GM18909 (cell line): ENCODE data around the gene CWC15.
"Not testable (repeated sequence)": the region's sequence is repeated elsewhere in the genome, so short reads cannot be mapped to it uniquely, and the experiment has no call there.

Source experiments
- ATAC-seq: cut with Tn5 transposase; IDR thresholded peaks from one replicate; pipeline ENCODE4 v1.9.1; 2021; ENCODE audit warnings: mild to moderate bottlenecking; ENCODE audit not compliant: unreplicated experiment, poor library complexity

Gene CWC15

DNA sequence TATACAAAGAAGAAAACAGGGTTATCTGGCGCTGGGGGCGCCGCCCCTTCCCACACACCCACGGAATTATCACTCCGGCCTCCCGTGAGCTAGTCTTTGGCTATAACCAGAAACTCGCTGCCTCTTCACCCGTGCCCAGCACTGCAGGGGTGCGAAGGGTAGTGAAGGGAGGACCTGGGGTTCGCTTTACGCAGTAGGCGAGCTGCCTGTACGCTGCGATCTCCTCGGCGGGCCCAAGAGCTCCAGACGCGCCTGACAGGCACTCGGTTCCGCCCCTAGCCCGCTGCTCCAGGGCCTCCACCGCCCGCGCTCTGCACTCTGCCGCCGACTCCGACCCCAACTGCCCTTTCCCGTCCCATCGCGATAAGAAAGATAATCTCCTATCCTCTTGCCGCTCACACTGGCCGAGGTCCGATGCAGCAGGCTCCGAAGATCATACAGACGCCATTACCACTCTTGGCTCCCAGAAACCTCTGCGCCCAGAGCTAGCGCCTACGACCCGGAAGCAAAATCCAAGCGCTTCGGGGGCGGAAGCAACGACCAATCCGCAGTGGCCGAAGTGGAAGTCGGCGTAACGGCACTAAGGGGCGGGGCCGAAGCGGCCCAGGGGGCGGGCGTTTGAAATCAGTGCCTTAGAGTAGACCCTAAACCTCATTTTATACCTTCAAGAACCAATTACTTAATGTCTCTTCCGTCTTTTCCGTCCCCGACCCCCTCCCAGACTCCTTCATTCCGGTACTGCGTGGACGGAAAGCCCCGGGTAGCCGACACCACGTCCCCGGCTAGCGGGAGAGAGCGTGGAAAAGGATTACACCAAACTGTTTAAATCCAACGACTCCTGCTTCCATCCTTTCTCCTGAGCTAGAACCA lies at the start of gene CWC15, which contains the start of gene KDM4D:
Gene CWC15, minus strand, starts transcription at position 458 of the 870 bp plus-strand sequence. CDS start 1,371 bp downstream, outside the sequence.
Gene KDM4D, plus strand, starts transcription at position 611 of the 870 bp plus-strand sequence. CDS start 23,664 bp downstream, outside the sequence.
- peak; percentile 100 for ATAC-seq

DNA sequence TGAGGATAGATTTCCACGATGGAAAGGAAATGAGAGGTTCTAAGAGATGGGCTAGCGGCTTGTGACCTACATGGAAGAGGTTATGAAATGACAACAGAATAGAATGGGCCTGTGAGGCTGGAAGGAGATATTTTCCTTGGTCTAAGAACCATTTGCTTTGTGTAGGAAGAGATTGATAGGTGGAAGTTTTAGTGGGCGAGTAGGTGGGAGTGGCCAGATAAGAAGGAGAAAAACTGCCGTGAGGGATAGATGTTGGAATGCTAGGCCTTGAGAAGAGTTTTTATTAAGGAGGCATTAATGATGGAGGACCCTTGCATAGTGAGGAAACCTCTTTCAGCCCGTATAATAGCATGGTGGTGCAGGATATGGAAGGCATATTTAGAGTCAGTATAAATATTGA lies 48.1 kb upstream of the CWC15 start:
- ATAC-seq, result not testable (repeated sequence)

DNA sequence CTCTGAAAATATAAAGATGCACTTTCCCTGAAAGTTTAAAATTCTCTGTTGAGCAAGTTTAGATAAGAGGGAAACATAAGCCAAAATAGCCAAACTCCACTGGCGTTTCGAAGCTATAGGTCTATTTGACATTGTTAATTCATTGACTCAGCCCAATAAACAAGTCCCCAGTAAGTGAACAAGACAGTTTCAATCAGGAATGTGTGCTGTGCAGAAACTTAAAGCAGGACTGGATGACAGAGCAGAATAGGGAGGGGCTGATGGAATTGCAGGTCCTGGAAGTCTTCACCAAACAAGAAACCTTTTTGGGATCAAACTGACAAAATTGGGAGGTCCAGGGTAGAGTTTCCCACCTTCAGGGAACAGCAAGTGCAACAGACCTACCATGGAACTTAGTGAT lies 42.8 kb upstream of the CWC15 start:
- ATAC-seq, result no peak

DNA sequence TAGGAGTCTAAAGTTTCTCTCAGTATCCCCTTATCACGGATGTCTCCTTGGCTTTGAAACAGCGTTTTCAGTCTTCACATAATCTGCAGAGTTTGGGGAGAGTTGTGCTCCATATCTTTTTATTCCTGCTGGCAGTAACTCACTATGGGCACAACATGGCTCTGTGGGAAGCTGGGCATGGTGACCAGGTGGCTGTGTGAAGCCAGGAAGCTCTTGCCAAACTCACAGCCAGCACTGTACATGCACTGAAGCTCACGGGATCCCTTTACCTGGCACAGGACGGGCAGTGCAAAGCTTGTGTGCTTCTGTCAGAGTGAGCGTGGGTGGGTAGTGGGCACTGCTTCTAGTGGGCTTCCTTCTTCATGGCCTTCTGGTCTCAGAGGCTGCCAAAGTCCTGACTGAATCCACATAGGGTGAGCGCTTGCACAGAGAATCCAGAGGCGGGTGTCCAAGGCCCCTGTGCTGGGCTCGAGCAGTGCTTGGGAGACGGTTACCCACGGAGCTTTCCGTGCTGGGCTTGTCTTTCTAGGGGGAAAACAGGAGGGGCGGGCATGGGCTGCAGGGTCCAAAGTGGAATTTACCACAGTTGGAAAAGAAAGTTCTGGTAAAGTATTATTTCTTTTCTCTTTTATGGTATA lies 40.9 kb upstream of the CWC15 start:
- no peak for ATAC-seq

DNA sequence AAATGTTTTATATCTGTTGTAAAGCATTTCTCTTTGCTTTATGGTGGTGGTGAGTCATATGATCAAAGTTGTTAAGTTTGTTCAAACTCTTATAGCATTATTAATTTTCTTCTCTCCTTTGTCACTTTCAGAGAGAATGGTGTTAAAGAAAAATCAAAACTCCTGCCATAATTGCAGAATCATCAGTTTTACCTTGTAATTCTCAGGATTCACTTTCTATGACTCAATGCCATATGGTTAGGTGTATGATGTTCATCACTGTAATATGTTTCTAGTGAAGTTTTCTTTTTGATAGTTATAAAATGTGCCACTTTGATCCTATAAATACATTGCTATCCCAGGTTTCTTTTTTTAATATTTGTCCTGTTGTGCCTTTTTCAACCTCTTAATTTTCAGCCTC lies 38.0 kb upstream of the CWC15 start:
- no peak for ATAC-seq

DNA sequence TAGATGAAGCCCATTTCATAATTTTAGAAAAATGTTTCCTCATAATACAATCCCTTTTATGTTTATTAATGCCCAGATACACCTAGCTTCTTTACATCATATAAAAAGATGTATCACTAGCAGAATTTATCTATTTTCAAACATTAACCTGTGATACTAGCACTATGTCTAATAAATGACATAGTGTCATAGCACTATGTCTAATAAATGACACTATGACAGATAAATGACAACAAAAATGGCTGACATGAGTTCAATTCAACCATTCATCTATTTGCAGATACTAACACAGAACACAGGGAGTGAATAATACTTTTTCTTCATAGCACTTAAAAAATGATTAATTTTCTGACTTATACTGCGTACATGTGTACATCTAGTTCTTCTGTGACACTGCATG lies 32.3 kb upstream of the CWC15 start:
- ATAC-seq, result no peak

DNA sequence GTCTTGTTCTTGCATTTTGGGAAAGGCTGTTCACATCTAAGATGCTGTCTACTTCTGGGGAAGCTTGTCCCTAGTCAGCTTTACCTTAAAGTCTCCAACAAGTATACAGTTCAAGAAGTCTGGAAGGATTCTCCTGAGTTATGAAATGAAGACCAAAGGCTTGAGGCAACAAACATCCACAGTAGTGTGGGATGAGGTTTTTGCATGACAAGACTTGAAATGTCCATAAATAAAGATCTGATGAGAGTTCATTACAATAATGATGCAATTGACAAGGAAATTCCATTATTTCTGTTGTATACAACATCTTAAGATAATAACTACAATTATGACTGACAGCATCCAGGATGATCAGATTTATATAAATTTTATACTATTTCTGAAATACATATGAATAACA lies 30.4 kb upstream of the CWC15 start:
- ATAC-seq, result no peak

DNA sequence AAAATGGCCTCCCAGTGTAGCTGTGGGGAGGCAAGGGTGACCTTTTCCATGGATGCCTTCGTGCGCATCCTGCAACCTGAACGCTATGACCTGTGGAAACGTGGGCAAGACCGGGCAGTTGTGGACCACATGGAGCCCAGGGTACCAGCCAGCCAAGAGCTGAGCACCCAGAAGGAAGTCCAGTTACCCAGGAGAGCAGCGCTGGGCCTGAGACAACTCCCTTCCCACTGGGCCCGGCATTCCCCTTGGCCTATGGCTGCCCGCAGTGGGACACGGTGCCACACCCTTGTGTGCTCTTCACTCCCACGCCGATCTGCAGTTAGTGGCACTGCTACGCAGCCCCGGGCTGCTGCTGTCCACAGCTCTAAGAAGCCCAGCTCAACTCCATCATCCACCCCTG lies 24.9 kb upstream of the CWC15 start:
- no peak for ATAC-seq

DNA sequence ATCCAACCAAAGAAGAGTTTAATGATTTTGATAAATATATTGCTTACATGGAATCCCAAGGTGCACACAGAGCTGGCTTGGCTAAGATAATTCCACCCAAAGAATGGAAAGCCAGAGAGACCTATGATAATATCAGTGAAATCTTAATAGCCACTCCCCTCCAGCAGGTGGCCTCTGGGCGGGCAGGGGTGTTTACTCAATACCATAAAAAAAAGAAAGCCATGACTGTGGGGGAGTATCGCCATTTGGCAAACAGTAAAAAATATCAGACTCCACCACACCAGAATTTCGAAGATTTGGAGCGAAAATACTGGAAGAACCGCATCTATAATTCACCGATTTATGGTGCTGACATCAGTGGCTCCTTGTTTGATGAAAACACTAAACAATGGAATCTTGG lies 24.1 kb upstream of the CWC15 start:
- ATAC-seq, result no peak

DNA sequence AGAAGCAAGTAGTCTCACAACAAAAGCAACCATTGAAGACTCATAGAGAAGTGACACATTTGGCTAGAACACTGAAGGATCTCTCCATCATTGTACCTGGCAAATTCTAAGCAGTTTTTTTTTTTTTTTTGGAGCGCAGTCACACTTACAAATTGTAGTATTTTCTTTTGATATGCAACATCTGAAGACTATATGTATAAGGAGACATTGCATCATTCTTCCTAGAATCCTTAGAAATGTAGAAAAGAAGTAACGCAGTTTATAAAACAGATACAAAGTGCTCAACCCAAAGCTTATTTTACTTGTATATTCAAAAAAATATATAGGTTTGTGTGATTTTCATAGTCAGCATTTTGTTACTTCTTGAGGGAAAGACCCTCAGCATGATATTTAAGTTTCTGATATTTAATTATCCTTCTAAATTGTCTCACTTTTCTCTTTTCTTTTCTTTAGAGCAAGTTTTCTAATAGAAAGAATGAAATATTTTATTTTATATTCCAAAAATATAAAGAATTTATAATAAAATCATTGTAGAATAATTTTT lies 20.1 kb upstream of the CWC15 start:
- no peak for ATAC-seq

DNA sequence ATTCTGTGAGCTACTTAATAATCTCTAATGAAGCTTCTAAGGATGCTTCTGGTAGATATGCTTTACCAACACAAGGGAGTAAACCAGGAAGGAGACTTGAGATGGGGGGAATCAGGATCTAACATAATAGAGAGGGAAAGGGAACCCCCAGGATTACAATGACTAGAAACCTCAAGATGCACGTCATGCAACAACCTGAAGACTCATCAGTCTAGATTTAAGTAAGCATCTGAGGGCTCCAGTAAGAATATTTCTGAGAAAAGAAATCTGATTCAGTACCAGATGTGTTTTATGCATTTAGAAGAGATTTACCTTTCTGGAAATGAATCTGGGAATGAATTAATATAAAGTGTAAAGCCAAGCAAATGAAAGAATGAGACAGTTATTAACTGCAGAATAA lies 15.4 kb upstream of the CWC15 start:
- no peak for ATAC-seq

DNA sequence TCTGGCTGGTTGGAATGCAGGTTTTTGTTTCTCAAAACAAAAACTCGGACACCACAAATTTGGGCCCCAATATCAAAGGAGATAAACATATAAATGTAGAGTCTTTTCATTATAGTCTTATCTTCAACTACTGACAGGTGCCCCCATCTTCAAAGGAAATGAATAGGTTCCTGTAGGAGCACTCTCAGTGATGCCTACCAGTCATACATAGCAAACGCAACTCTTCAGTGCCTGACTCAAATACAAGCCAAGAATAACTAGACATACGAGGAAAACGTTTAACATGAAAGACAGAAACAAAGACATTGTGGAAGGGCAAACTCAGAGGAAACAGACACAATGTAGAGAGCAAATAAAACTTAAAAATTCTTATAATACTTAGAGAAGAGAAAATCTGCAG lies 14.0 kb upstream of the CWC15 start:
- no peak for ATAC-seq

DNA sequence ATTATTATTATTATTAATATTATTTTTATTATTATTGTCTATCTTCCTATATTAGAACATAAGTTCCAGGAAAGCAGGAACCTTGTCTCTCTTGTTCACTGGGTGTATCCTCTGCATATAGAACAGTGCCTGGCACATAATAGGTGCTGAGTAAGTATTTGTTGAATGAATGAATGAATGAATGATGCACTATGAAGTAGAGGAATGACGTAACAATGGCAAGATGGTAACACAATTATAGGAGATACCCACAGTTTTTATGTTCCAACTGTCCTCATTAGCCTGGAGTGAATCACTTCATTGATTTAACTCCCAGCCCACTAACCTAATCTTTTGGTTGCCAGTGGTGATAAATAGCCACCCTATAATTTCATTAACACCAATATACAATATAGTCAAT lies 2.2 kb upstream of the CWC15 start:
- no peak for ATAC-seq

DNA sequence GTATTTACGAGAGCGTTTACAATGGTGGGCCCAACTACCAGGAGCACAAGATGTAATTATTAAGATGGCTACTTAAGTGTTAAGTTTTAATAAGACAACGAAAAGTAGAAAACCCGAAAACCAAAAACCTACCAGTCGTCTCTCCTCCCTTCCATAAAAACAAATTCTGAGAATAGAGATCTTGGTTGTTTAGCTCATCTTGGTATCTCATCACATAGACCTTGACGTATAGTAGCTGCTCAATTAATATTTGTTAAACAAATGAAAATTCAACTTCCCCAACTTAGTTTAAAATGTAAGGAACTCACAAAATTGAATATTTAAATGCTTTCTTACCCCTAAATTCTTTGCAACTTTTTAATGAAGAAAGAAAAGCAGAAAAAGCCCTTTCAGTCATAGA lies 822 bp upstream of the CWC15 start:
- no peak for ATAC-seq

DNA sequence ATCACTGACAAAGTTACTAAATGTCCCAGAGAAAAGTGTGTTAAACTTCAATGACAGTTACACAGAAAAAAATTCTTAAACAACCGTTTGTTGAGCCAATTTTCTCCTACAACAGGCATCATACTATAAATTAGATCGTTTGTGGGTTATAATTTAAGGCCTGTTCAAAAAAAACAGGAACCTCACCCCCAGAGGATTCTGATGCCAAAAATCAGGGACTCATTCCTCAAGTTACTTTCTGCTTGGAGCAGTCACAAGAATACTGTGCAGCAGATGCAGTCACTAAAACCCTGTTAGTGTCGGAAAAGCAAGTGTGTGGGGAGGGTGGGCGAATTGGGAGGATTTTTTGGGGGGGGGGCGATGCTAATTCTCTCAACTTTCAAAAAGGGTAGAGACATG lies 657 bp downstream of the CWC15 start:
- no peak for ATAC-seq

DNA sequence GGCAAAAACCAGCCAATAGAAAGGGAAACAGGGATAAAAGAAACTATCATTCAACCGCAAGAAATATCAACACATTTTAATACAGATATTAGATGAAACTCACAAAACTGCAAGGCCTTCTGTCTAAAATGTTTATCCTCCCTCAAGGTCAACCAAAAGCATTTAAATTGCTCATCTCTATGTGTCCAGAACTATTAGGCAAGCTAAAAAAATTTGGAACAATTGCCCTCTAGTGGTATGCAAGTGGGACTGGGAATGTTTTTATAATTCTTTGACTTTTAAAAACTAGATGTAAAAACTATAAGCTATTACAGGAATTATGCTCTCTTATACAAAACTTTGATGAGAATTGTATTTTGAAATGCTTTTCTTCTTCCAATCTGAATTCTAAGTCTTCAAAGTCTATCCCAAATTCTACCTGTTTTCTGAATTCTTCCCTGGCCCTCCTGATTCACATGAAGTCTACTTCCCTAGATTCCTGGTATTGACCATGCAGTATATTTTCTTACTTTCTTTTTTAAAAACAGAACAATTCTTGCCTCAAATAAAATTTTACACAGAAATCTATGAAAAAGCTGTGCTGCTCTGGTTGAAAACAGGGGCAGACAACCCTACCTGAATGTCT lies 4.9 kb downstream of the CWC15 start:
- no peak for ATAC-seq

DNA sequence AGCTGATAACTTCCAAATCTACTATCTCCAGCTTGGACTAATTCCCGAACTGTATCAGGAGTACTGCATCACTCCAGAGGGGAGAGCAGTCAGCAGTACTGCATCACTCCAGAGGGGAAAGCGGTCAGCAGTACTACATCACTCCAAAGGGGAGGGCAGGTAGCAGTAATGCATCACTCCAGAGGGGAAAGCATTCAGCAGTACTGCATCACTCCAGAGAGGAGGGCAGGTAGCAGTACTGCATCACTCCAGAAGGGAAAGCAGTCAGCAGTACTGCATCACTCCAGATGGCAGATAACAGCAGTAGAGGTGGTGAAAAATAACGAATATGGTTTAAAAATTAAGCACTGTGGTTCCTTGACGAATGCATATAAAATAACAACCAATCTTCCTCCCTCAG lies 8.4 kb downstream of the CWC15 start:
- ATAC-seq, result no peak

DNA sequence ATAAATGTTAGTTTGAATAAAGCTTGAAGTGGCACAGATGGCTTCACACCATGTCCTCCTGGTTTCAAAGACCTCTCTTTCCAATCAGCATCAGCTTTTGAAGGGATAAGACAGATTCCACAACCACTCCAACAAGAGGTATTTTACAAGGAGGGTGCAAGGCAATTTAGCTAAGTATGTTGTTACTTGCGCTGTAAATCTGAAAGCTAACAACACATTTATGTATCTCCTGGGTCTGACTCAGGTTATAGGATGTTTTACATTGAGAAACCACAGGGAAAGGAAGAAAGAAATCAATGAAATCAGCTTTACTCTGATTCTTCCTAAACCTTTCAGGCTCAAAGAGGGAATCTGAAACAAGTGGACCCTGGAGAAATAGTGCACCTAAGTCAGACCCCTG lies 12.1 kb downstream of the CWC15 start:
- no peak for ATAC-seq

DNA sequence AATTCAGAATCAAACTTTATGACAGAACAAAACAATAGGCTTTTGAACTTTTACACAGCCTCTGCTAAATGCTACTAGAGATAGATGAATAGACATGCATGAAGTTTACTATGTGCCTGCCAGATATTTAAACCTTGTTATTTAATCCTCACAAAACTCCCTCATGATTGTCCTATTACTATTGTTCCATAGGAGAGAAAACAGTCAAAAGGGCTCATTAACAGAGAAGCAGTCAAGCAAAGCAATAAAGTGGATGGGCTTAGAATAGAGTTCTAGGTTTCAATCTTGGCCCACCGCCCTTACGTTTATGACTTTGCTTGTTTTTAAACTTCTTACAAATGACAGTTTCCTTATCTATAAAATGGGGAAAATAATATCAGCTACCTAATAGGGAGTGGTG lies 12.9 kb downstream of the CWC15 start:
- no peak for ATAC-seq

DNA sequence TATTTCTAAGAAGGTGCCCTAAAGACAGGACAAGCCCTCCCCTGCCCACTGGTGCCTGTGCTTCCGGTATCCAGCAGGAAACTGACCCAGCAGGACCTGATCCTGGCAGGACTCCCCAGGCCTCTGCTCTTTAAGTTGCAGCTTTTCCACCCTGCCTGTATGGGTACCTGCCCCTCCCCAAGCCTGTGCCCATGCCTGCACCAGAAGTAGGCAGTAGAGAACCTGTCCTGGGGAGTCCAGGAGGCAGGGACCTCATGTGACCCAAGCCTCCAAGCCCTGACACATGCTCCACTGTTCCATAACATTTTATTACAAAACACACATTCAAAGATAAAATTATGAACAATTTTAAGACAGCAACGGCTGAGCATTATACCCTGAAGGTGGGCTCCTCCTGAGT lies 14.2 kb downstream of the CWC15 start:
- ATAC-seq, result no peak

DNA sequence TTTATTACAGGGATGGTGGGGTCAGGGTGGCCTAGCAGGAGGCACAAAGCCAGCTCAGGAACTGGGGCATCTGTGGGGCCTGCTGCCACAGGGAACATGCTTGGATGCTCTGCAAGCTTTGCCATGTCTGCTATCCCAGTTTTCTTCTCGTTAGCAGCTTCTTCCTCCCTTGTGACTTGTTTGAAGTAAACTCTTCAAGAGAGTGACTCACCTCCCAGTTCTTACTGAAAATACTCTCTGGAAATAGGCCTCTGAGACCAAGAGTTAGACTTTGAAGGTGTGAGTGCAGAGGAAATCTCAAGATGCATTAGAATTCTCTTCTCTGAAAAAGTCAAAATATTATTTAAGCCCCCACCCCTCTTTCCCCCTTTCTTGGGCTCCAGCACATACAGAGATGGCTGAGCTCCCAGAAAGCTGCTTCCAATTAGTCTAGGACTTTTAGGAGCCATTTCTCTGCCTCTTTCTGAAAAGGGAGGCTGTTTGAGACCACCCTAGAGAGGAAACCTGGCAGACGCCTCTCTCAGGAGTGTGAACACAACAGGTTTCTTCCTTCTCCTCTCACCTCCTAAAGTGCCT lies 15.1 kb downstream of the CWC15 start:
- no peak for ATAC-seq
